CD4-positive, alpha-beta T cell treated with Interleukin-2 at 100 ng/mL for 4 hours (primary cell): Measurements from ENCODE around the gene GPRC5C.
"Not testable (repeated sequence)": the region's sequence is repeated elsewhere in the genome, so short reads cannot be mapped to it uniquely, and the experiment has no call there.

Experiments used
- DNase-seq: peaks from one replicate; pipeline ENCODE4 v3.0.0-alpha.2; 2020; ENCODE audit warnings: low spot score

The GPRC5C gene

DNA sequence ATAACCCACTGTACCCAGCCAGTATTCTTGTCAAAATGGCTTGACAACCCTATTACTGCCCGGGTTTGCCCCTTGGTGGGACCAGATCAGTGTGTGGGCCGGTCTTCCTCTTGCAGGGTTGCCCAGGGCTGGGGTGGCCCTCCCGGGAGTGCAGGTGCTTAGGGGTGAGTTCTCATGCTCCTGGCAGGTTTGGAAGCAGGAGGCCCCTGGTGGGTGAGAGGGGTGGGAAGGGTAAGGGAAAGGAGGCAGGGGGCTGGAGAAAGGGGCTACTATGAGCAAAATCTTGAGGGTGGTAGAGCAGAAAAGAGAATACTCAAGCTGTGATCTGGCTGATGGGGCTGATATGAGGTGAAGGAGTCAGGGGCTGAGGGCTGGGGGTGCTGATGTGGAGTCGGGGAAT, 41.0 kb downstream of the GPRC5C start:
- no peak for DNase-seq

GRCh38 chr17:74473294-74473693, 41.4 kb downstream of the GPRC5C start:
- no peak for DNase-seq

DNA sequence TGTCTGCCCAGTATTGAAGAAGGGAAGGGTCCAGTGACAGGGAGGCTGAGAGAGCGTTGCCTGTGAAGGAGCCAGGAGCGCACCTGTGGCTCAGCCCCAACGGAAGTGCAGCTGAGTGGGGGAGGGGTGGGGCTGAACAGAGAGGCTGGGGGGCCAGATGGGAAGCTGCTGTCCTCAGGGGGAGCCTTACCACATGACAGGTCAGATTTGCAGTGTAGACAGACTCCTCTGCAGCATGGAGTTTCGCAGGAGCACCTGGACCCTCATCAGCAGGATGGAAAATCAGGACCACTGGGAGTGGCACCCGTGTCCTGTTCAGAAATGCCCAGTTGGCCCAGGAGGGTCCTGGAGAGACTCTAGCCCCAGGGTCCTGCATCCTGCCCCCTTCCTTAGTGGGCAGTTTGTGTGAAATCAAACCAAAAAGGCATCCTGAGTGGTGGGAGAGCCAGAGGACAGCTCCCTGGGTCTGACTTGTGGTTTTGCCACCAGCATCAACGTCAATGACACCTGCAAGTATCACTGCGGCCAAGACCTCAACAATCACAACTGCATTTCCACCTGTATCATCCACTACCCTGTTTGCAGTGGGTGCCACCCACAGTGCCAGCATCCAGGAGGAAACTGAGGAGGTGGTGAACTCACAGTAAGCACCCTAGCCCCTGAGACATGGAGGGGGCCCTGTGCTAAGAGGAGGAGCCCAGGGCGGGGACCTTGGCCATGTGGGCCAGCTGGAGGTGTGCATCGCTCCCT, 42.3 kb downstream of the GPRC5C start:
- no peak for DNase-seq

- DNase-seq, result no peak
Measured at GRCh38 chr17:74475189-74475588, 43.3 kb downstream of the GPRC5C start.

DNA sequence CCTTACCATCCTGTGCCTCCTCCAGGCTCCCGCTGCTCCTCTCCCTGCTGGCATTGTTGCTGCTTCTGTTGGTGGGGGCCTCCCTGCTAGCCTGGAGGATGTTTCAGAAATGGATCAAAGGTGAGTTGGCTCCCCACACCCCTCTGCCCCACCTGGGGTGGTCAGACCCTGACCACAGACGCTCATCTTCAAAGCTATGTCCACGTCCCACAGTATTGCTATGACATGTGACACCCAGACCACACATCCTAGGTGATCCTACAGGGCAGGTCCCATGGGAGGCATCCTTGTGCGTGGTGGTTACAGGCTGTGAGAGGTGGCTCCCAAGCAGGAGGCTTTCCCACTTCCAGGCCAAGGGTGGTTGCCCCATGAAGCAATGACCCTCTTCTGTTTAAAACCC, 45.5 kb downstream of the GPRC5C start:
- DNase-seq, result no peak

- DNase-seq, result peak; percentile 30
Measured at GRCh38 chr17:74478420-74479100, 46.7 kb downstream of the GPRC5C start.

GRCh38 chr17:74480290-74480689, 48.4 kb downstream of the GPRC5C start:
- DNase-seq, result no peak

DNA sequence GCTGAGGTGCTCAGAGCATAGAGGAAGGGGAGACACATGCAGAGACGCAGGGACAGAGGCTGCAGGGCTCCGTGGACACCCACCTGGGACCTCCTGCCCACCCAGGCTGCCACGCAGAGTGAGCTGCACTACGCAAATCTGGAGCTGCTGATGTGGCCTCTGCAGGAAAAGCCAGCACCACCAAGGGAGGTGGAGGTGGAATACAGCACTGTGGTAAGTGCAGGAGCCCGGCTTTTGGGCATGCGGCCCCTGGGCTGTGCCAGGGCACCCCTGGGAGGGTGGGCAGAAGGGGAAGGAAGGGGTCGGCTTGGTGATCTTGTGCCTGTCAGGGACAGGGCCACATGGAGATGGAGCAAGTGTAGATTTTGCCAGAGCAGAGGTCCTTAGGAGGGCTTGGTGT, 49.7 kb downstream of the GPRC5C start:
- DNase-seq, result no peak

- no peak for DNase-seq
Measured at GRCh38 chr17:74484066-74484465, 52.2 kb downstream of the GPRC5C start.

DNA sequence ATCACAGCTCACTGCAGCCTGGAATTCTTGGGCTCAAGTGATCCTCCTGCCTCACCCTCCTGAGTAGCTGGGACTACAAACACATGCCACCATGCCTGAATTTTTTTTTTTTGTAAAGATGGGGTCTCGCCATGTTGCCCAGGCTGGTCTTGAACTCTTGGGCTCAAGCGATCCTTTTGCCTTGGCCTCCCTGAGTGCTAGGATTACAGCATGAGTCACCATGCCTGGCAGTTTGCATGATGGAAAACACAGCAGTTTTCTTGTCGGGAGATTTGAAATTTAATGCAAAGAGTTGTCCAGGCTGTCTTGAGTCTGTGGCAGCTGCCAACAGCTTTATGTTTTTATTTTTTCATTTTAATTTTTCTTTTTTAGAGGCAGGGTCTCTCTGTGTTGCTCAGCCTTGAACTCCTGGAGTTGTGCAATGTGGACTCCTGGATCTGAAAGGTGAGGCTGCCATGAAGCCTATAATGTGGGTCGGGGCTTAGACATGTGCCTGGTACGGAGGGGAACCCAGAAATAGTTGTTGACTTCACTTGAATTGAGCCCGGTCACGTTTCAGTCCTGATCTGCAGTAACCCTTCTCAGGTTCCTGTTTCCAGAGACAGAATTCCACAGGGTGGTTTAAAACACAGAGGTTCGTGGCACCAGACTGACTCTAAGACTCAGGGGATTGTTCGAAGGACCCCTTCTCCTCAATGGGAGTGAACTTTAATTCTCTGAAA, 53.3 kb downstream of the GPRC5C start:
- DNase-seq, result no peak

DNA sequence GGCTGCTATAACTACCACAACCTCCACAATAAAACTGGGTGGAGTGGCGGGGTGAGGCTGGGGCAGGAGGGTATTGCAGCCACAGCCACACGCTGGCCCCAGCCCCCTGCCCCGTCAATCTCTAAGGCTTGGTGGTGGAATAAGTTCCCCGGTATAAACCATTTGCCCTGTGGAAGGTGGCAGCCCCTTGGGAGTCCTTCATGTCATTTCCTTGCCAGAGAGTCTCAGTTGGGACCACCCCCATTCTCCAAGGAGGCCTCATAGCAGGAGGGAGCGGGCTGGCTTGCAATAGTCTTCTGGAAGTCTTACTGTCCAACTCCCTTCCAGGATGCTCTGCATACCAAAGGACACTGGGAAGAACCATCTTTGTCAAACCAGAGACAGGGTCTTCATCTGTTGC, 54.0 kb downstream of the GPRC5C start:
- no peak for DNase-seq

DNA sequence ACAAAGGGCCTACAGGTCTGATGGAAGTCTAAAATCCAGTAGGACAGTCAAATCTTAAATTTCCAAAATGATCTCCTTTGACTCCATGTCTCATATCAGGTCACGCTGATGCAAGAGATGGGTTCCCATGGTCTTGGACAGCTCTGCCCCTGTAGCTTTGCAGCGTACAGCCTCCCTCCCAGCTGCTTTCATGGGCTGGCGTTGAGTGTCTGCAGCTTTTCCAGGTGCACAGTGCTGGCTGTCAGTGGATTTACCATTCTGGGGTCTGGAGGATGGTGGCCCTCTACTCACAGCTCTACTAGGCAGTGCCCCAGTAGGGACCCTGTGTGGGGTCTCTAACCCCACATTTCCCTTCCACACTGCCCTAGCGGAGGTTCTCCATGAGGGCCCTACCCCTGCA, 56.4 kb downstream of the GPRC5C start:
- DNase-seq, result not testable (repeated sequence)

DNA sequence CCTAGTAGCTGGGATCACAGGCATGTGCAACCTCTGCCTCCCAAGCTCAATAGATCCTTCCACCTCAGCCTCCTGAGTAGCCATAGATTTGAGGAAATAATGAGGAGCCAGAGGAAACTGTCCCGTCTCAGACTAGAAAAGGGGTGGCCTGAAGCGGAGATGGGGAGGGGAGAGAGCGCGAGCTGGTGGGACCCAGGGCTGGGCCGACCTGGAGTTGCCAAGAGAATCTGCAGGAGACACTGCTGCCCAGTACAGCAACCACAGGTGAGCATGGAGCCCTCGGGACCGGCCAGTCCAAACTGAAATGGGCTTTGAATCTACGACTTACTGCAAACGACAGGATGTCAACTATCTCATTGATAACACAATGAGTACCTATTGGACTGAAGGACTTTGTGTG, 58.8 kb downstream of the GPRC5C start:
- DNase-seq, result no peak

DNA sequence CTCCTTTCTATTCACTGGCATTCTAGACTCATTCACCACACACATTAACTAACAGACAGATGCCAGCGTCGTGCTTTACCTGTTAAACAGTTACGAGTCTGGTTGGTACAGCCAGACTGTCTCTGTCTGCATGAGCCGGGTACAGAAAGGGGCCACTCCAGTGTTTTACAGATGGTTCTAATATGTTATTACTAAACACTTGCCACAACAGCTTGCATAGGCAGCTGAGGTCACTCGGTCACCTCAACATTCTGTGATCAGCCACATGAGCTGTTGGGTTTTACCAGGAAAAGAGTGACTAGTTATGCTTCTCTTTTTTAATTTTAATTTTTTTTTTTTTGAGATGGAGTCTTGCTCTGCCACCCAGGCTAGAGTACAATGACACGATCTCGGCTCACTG, 59.7 kb downstream of the GPRC5C start:
- DNase-seq, result peak; percentile 54

GRCh38 chr17:74493331-74493833, 61.5 kb downstream of the GPRC5C start:
- DNase-seq, result peak; percentile 78
